Measurements from ENCODE around the gene APC.

DNA sequence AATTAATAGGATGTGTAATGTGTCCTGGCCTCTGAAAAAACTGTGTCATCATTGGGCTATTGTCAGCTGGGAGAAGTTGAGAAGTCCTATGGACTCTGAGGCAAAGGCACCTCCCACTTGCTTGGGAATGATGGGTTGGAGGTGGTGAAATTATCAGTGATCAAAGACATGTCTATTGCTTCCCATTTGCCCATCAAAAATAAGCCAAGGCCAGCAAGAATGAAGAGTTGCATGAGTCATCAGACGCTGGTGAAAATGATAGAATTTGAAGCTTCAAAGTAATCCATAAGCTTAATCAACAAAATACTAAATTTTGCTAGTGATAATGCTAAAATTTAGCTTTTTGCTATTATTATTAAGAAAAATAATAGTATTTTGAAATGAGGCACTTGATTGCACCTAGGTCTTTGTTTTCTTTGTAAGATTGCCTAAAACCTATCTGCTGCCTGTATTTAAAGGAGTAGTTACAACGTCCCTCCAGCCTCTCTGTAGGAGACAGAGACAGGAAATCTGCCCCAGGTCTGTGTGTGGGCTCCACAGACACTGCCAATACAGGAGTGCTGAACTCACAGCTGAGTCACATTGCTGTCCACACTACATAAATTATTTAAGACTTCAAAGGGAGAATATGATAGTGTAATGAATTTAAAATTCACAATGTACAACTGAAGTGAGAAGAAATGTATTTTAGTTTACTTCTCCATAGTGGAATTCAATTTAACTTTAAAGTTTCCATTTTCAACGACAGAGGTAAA, 48.4 kb upstream of the APC start:
- TF ChIP-seq, protein P1, sequence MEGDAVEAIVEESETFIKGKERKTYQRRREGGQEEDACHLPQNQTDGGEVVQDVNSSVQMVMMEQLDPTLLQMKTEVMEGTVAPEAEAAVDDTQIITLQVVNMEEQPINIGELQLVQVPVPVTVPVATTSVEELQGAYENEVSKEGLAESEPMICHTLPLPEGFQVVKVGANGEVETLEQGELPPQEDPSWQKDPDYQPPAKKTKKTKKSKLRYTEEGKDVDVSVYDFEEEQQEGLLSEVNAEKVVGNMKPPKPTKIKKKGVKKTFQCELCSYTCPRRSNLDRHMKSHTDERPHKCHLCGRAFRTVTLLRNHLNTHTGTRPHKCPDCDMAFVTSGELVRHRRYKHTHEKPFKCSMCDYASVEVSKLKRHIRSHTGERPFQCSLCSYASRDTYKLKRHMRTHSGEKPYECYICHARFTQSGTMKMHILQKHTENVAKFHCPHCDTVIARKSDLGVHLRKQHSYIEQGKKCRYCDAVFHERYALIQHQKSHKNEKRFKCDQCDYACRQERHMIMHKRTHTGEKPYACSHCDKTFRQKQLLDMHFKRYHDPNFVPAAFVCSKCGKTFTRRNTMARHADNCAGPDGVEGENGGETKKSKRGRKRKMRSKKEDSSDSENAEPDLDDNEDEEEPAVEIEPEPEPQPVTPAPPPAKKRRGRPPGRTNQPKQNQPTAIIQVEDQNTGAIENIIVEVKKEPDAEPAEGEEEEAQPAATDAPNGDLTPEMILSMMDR (IDR thresholded peaks at IDR 0.05; ENCODE audit: low read depth, low read length) = no peak
- TF ChIP-seq EZH2phosphoT487 (IDR thresholded peaks at IDR 0.05; ENCODE audit: low read depth) = no peak
